Measurements from ENCODE around the gene NPAS3.

Gene NPAS3

DNA sequence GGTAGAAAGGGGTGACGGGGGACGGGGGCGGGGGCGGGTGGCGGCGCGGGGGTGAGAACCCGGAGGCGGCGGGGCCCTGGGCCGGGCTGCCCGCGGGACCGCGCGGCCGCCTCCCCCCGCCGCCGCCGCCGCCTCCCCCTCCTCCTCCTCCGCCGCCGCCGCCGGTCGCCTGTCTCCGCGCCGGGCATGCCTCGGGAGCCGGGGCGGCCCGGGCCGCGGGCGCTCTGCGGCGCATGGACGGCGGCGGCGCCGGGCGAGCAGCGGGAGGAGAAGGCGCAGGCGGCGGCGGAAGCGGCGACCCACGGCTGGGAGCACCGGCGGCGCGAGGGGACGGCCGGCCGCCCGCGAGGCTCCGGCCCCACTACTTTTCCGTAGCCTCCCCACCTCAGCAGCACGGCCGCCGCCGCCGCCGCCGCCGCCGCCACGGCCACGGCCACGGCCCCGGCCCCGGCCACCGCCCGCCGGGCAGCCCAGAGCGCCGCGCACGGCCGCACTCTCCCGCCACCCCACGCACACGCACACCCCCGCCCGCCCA is at the start of gene NPAS3:
NPAS3 (plus strand) TSS at position 161 of the 535 bp plus-strand sequence.
- no peak for DNase-seq (ENCODE audit: low read depth, low spot score)

DNA sequence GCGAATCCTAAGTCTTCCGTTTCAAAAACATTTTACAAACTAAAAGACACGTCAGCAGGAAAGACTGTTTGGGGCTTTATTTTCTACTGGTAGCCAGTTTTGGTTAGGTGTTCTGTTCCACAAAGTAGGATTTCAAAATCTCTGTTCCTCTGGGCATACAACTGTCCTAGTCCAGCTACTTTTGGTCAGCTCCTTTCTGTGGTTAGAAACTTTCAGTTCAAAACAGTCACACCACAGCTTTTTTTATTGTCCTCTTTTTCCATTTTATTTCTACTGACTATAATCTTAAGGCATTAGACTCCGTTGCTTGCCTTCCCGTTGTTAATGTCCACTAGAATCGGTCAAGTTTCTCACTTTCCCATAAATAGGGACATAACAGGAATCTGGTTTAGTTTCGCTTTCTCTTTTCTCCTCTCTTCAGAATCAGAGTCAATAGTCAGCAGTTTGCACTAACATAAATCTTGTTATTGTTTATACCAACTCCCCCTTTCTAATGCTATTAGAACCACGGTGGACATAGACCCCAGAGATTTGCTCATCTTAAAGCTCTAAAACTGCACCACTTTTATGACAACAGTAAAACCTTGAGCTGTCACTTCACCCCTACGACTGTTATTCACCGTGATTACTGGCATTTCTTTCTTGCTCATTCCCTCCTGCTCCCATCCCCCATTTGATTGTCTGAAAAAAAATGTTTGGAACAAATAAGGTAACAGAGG is 41.5 kb upstream of the NPAS3 start:
- DNase-seq (ENCODE audit: low read depth, low spot score): no peak

DNA sequence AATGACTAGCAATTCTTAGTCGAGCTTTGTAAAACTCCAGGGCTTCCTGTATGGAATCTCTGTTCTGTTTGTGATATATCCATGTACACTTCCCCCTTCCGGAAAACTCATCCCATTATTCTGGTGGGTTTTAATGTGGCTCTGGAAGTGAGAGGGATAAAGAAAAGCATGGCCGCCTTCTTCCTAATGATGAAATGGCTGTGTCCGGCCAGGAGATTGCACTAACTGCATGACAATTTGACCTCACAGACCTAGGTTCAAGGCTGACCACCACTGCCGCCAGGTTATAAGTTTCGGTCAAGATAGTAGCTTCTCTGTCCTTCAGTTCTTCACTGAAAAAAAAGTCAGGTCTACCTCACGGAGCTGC is 41.0 kb upstream of the NPAS3 start:
- DNase-seq (ENCODE audit: low read depth, low spot score): no peak

DNA sequence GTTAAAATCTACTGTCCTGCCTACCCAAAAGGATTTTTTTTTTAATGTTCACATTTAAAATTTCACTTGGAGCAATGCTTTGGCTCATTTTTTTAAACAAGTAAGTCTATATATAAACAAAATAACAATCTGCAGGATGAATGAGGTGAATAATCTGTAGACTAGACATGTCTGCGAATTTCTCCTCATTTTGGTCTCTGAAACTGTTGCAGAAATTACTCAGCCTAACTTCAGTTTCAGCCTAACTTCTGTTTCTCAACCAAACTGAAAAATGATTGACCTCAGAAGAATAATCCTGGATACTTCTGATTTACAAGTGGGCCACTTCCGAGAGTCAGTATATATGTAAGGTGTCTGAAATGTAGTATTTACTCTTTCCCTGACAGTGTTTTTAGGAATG is 39.8 kb upstream of the NPAS3 start:
- DNase-seq (ENCODE audit: low read depth, low spot score): no peak

DNA sequence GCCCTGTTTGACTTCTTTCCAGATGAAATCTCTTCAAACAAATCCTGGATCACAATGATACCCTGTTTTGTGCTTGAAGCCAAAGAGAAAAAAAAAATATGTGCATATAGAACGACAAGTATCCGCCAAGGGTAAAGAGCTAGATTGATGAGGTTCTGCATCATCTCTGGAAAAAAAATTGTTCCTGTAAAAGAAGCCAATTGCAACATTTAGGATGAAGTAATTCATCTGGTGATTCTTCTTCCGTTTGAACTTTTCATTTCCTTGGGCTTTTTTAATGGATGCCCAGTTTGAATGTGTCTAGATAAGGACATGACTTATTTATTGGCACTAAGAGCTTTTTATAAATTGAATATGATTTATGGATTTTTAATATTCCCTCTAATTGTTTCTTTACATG is 38.1 kb upstream of the NPAS3 start:
- no peak for DNase-seq (ENCODE audit: low read depth, low spot score)

DNA sequence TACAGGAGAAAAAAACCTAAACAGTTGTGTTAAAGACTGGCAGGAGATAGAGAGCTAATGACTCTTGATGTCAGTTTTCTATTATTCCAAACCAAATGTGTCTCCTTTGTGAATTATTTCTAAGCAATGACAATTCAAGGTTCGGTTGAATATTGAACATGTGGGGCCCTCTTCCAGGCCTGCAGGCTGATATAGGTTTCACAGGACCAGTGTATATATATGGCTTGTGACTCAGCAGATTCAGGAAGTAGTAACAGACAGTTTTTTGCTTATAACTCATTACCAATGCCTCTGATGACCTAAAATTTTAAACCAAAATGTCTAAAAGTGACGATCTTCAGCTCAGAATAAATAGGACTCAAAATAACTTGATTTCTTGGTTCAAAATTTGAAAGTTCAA is 33.7 kb upstream of the NPAS3 start:
- no peak for DNase-seq (ENCODE audit: low read depth, low spot score)

DNA sequence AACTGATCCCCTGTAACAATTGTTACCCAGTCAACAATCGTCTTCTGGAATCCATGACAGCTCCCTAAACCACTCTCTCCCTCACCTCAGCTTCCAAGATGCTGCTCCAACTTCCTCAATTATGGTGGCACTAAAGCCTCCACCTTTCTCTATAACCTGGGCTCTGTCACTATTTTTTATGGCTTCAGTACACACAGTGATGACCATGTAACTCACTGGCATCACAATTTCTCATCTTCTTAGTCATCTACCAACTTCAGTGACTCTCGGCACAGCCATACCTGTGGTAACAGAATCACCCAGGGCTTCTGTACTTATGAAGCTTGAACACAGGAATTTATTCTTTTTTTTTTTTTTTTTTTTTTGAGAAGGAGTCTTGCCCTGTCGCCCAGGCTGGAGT is 32.0 kb upstream of the NPAS3 start:
- DNase-seq (ENCODE audit: low read depth, low spot score): no peak

DNA sequence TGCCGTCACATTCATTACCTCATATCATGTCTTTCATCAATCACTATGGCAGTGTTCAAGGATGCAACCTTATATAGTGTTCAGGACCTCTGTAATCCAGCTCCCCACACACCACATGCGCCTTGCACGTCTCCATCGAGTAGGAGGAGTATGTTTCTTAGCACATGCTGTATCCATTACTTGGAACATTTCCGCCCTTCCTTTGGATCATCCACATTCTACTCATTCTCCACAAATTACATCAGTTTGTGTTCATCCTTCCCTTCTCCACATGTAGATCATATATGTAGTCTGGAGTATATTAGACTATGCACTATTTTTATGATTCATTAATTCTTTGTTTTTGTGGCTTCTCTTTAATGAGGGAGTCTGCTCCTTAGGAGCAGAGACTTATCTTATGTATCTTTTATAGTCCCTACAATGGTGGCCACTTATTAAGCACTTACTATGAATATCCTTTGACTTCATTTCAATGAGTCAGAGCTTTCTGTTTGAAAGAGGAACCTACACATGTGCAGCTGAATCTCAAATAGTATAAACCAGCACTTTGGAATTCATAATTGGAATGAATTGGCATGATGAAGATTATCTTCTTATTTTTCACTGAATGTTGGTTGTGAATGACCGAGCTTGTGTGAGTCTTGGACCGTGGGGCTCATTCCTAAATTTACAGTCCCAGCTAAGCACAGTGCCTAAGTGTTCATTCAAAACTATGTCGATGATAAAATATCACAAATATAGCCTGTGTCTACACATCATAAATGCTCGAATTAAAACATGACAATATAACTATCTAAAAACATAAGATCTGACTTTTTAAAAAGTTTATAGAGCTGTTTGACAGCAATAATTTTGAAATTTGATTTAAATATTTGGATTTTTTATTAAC is 30.2 kb upstream of the NPAS3 start:
- DNase-seq (ENCODE audit: low read depth, low spot score): no peak

DNA sequence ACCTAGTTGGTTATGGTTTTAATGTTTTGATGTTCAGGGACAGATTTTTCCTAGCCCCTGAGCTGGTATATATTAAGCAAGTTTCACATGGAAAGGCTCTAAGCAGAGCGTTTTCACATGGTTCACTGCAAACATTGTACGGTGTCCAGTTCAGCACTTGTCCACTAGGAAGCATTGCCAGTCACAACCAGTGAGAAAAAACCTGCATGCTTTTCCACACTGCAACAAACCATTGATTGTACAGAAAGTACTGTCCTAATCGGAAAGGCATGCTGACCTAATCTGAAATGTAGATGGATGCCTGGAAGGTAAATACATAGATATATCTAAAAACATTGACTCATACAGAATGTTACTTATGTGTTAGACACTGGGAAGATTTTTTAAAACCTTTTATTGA is 25.0 kb upstream of the NPAS3 start:
- no peak for DNase-seq (ENCODE audit: low read depth, low spot score)

DNA sequence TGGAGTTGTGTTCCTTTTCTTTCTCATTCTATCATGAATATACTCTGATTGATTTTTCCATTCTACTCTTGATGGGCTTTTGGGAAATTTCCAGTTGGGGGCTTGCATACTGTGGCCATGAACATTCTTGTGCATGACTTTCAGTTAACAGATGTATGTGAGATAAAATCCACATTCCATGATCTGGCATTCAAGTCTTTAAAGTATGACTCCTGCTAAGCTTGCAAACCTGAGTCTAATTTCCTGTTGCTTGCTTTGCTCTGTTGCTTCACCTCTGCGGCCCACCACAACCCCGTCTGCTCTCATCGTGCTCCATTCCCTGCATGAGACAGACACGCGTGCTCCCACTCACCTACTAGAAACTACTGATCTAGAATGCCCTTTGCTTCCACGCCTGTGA is 24.3 kb upstream of the NPAS3 start:
- no peak for DNase-seq (ENCODE audit: low read depth, low spot score)

DNA sequence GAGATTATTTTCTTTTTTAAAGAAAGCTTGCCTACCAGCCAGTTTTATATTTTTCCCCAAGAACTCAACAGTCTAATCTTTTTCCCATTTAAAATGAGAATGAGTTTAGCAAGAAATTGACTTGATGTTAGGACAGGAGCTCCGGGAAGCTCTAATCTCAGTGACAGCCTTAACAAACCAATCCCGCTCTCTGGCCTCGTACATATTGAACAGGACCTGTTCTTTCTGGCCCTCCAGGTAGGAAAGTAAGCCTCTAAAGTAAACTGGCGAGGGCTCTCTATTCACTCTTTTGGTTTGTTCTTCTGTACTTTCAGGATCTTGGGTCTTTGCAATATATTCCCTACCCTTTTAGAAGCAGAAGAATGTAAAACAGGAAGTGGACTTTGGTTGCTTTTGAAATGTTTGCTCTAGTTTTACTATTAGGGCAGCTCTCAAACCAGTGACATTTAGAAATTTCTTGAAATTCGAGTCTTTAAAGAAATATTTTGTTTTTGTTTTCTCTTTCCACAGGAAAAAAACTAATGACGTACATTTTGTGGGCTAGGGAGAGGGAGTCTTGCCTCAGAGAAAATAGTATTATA is 17.9 kb upstream of the NPAS3 start:
- DNase-seq (ENCODE audit: low read depth, low spot score): no peak

DNA sequence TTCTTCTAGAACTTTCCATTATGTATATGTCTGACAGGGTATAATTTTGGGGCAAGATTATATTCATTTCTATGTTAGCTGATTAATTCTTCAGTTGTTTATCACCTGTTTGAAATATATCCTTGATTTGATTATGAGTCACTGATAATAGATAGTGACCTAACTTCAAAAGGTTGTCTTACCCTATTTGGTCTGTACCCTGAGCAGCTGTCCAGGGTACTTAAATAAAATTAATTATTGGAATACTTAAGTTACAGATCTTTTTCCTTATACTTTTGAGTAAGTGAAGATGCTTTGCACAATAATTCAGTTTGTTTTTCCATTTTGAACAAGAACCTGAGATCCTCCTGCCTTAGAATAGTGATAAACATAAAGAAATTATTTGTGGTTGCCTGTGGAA is 13.2 kb upstream of the NPAS3 start:
- no peak for DNase-seq (ENCODE audit: low read depth, low spot score)

DNA sequence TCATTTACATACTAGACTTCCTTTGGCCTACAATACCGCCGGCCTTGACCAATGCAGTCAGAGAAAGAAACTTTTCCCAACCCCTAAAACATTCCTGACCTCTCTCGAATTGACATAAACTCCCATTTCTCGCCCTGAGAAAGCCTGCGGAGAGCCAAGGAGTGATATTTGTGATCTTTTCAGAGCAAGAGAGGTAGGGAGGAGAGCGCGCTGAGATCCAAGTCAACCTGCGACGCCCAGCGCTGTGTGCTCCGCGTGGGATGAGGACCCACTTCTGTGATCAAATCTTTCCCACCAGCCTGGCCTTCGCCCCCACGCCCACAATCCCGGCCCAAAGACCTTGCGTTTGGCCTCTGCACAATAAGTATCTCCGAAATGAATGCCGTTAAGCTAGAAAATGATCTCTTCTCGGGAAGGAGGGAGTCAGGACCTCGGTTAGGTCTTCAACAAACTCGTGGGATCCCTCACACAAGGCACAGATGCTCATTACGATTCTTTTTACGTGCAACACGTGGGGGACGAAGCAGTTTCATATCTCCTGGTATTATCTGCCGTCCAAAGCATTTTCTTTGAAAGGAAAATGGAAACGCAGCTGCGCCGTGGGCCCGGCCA is 6.3 kb upstream of the NPAS3 start:
- no peak for DNase-seq (ENCODE audit: low read depth, low spot score)

DNA sequence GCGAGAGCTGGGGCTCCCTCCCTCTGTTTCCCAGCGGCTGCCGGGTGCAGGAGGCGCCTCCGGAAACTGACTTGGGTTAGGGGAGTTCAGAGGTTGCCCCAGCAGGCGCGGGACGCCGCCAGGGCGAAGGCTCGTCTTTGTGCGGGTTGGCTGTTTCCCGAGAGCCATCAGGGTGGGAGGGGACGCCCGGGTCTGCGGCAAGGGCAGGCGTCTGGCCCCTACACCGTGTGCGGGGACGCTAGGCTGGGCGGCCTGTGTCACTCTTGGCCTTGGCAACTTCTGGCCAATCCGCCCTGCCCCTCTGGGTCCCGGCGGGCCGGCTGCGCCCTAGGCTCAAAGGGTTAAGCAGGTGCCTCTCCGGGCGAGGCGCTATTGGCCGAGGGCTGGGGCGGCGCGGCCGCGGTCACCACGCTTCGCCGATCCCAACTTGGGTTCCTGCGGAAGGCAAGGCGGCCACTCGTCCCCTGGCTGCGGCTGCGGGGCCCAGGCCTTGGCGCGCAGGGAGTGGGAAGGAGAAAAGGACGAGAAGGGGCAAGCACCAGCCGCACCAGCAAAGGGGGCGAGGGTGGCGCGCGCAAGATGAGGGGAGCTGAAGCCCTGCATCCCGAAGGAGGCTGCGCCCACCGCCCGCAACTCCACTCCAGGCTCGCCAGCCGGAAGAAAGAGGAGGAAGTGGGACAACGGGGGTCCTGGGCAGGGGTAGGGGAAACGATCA is 5.6 kb upstream of the NPAS3 start:
- no peak for DNase-seq (ENCODE audit: low read depth, low spot score)

DNA sequence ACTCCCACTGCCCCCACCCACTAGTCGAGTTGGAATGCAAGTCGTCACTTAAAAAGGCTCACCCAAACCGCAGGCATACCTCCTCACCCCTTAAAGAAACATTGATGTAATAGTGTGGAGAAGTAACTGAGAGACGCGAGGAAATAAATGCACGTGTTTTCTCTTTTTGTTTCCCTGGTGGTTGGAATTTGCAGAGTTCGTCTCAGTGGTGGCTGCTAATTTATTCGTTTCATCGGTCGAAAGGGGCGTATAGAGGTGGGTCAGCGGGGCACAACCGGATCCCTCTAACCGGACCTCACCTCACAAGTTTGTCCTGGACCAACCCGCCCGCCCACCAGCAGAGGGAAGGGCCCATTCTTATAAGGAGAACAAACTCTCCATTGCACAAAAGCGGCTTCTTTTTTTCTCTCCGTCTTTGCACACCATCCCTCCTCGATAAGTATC is 5.0 kb upstream of the NPAS3 start:
- DNase-seq (ENCODE audit: low read depth, low spot score): no peak

DNA sequence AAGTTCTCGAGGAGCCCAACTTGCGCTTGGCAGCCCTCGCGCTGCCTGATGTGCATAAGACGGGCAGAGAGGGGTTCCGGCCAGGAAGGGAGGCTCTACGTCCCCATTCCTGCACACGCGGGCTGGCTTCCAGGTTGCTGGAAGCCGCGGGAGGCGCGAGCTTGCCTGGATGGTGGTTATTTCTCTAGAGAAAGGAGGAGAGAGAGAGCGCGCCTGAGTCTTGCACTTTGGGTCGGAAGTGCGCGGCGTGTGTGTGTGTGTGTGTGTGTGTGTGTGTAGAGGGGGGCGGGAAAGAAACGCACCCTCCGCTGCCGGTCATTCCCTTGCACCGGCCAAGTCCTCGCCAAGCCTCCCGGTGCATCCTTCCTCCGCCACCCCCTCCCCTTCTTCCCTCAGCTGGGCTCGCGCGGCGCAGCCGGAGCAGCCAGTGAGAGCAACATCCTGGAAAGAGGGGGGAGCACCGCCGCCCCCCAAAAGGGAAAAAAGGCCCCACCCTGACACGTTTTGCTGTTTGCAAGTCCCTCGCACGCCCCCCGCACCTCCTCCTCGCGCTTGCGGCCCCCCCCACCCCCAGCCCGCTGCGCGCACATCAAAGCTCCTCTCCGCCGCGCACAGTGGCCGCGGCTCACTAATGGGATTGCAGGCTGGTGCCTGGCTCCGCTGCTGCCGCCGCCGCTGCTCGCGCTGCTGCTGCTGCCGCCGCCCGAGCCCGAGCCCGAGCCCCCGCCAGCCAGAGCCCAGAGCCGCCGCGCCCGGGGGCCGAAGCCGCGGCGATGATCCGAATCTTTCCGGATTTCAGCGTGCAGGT is 4.4 kb upstream of the NPAS3 start:
- DNase-seq (ENCODE audit: low read depth, low spot score): no peak

DNA sequence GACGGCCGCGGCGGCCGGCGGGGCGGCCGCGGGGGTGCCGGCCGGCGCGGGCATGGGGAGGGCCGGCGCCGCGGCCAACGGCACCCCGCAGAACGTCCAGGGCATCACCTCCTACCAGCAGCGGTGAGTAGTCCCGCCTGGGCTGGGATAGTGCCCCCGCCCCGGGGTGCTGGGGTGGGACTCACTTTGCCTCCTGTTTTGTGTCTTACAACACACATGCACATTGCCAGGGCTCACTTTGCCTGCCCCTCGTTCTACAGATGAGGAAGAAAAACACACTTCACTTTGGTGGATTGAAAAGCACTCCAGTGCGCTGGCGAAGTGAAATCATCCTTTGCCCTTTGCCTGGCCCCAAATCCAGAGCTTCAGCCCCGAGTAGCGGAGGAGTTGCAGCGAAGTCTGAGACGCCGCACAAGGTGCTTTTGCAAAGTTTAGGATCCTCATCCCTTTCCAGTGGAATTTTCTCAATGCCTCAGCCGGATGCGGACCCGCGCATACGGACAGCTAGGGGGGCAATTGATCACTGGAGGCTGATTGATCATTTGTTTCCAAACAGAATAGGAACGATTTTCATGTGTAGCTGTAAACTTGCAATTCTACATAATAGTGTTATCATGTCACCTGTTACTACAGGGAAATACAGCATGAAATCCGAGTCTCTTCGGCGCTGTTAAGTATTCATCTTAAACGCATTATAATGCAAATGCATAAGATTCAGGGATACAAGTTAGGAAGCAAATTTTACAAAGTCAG is 3.6 kb upstream of the NPAS3 start:
- DNase-seq (ENCODE audit: low read depth, low spot score): no peak

DNA sequence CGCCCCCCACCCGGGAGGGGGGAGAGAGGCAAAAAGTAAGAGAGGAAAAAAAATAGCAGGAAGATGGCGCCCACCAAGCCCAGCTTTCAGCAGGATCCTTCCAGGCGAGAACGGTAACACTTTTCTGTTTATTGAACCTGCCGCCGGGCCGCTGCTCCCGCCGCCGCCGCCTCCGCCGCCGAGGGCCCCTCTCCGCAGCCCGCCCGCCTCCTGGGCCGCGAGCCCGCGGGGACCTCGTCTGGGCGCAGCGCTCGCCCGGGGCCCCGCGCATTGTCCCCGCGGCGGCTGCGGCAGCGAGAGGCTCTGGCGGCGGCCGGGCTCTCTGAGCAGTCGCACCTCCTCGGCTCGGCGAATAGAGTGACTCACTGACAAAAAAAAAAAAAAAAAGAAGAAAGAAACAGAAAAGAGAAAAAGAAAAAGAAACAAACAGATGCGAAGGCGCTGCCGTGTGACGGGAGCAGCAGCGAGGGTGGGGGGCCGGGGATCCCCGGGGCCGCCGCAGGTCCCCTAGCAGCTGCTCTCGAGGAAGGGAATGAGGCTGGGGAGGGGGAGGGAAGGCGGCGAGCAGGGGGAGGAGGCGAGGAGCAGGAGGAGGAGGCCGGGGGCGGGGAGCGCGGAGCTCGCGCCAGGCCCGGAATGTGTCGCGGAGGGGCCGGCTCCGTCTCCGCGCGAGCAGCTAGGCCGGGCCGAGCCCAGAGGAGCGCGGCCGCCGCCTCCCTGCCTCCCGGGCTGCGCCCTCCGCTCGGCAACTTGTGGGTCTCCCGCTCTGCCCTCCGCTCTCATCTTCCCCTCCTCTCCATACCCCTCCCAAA is 781 bp downstream of the NPAS3 start:
- DNase-seq (ENCODE audit: low read depth, low spot score): no peak

DNA sequence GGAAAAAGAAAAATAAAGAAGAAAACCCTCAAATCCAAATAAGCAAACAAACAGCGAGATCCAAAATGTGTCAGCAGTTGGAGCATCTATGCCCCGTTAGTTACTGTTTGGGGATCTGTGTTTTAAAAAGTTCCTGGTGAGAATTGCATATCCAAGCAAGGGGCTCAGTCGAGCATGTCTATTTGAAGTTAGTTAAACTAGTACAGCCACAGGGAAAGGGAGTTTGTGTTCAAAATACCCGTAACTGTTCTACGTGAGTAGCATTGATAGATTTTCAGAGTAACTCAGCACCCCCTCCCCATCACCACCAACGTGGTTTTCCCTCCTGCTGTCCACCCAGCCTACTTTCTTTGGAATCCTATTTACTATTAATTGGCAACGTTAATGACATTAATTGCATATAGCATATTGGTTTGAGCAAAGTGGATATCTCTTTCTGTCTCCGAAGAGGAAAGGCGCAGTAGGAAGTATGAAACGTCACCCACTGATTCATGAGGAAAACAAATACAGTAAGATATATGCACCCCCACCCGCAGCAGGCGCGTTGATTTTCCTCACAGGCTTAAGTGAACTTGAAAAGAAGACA is 1.5 kb downstream of the NPAS3 start:
- DNase-seq (ENCODE audit: low read depth, low spot score): no peak

All from activated naive CD8-positive, alpha-beta T cell treated with anti-CD3 and anti-CD28 coated beads, Interleukin-2, amount 50 U/mL, for 16 hours (primary cell).